NCI-H187 treated with DMSO at 0.1 percent for 48 hours (cell line): ENCODE data around the gene PRLHR.
"Not testable (repeated sequence)": the region's sequence is repeated elsewhere in the genome, so short reads cannot be mapped to it uniquely, and the experiment has no call there.

Experiments used
- DNase-seq: peaks from one replicate; lab custom pipeline; 2025; lab: John Stamatoyannopoulos, UW

Gene PRLHR

GRCh38 chr10:118595598-118596425 is at the start of gene PRLHR:
Gene PRLHR, minus strand, starts transcription at chr10:118595648. Its CDS starts 404 bp downstream, at chr10:118595244.
- no peak for DNase-seq

GRCh38 chr10:118642228-118642627 is 46.8 kb upstream of the PRLHR start:
- no peak for DNase-seq

GRCh38 chr10:118638680-118639079 is 43.2 kb upstream of the PRLHR start:
- DNase-seq: no peak

GRCh38 chr10:118635674-118636402 is 40.4 kb upstream of the PRLHR start:
- no peak for DNase-seq

- no peak for DNase-seq
Measured at GRCh38 chr10:118633786-118634185, 38.3 kb upstream of the PRLHR start.

GRCh38 chr10:118629211-118629610 is 33.8 kb upstream of the PRLHR start:
- DNase-seq: no peak

GRCh38 chr10:118628397-118628796 is 32.9 kb upstream of the PRLHR start:
- DNase-seq: no peak

GRCh38 chr10:118626953-118627352 is 31.5 kb upstream of the PRLHR start:
- no peak for DNase-seq

- no peak for DNase-seq
Measured at GRCh38 chr10:118625504-118625903, 30.1 kb upstream of the PRLHR start.

GRCh38 chr10:118624747-118625146 is 29.3 kb upstream of the PRLHR start:
- no peak for DNase-seq

- no peak for DNase-seq
Measured at GRCh38 chr10:118621304-118621942, 26.0 kb upstream of the PRLHR start.

GRCh38 chr10:118613863-118614262 is 18.4 kb upstream of the PRLHR start:
- DNase-seq: not testable (repeated sequence)

GRCh38 chr10:118610577-118610976 is 15.1 kb upstream of the PRLHR start:
- DNase-seq: no peak

- no peak for DNase-seq
Measured at GRCh38 chr10:118607768-118608354, 12.4 kb upstream of the PRLHR start.

- no peak for DNase-seq
Measured at GRCh38 chr10:118605694-118606093, 10.2 kb upstream of the PRLHR start.

GRCh38 chr10:118596426-118597124 is 1.1 kb upstream of the PRLHR start:
- DNase-seq: no peak

- DNase-seq: no peak
Measured at GRCh38 chr10:118595064-118595420, 406 bp downstream of the PRLHR start.

- DNase-seq: no peak
Measured at GRCh38 chr10:118594392-118595063, 920 bp downstream of the PRLHR start.

GRCh38 chr10:118592675-118593330 is 2.6 kb downstream of the PRLHR start:
- DNase-seq: peak; percentile 47

GRCh38 chr10:118590334-118590733 is 5.1 kb downstream of the PRLHR start:
- peak; percentile 16 for DNase-seq
